Thyroid gland (tissue), 4 donors: ENCODE data around the gene SUMO4. TPM values are rescaled to one million over a fixed set of nuclear protein-coding genes. Genes with fewer than 3 reads are reported as not detected.

Experiments used
- DNase-seq, 2 donors: peaks; one replicate each; pipeline ENCODE4 v3.0.0-alpha.2; 2019
- H3K27ac ChIP-seq, 3 donors: fragments of 200-600 bp; sonication (generic); 1 replicate in 2 of 3; 2 replicates in 1 of 3; pipeline ENCODE4 v1.5.1; 2016 to 2019; ENCODE audit warnings: mild to moderate bottlenecking in 1 of 3, moderate library complexity in 1 of 3
- H3K27me3 ChIP-seq: fragments of 200-600 bp; sonication (generic); one replicate; pipeline ENCODE4 v1.5.1; 2019
- H3K36me3 ChIP-seq, 2 donors: fragments of 200-600 bp; sonication (generic); one replicate each; pipeline ENCODE4 v1.5.1; 2016 to 2019
- H3K4me1 ChIP-seq, 2 donors: fragments of 200-600 bp; sonication (generic); one replicate each; pipeline ENCODE4 v1.5.1; 2017 to 2019
- H3K4me3 ChIP-seq, 3 donors: fragments of 200-600 bp; sonication (generic); replicated peaks in 1 of 3; 1 replicate in 2 of 3; 2 replicates in 1 of 3; pipeline ENCODE4 v1.5.1; 2016; ENCODE audit warnings: mild to moderate bottlenecking in 1 of 3
- H3K9me3 ChIP-seq: fragments of 200-600 bp; sonication (generic); one replicate; pipeline ENCODE4 v1.5.1; 2017
- CTCF ChIP-seq, 6 experiments: fragments of 200-600 bp in 3 of 6; fragments of 450-650 bp in 3 of 6; sonication (generic) in 3 of 6; IDR thresholded peaks; one replicate each; pipeline ENCODE4 v1.5.1; 2016 to 2019; ENCODE audit warnings: antibody characterized with exemption in 6 of 6, mild to moderate bottlenecking in 2 of 6, inconsistent platforms in 1 of 6, moderate library complexity in 1 of 6
- POLR2A ChIP-seq, 2 donors: fragments of 450-650 bp; IDR thresholded peaks; one replicate each; pipeline ENCODE4 v1.6.1; 2017; ENCODE audit warnings: antibody characterized with exemption in 2 of 2, mild to moderate bottlenecking in 2 of 2, moderate library complexity in 1 of 2
- WGBS, 2 donors: methylation state at CpG; one replicate each; pipeline ENCODE4 v1.1.5; 2017; 5-methylcytosine and 5-hydroxymethylcytosine counted together
- intact Hi-C: fragments of 100-400 bp; cut with DNase I; formaldehyde crosslinking; loops from one replicate; pipeline ENCODE4 v1.15.1; 2023
- total RNA-seq, 4 donors: library from RNA; depleted of rRNA; stranded (reverse); fragments of >200 nt; gene quantifications; one replicate each; pipeline ENCODE4 v1.2.3, GENCODE V29; 2016

SUMO4 gene
- total RNA-seq, 4 donors from 2014 or later = 3.6 to 9.9 (median 4.7) TPM

- Histone ChIP-seq H3K27ac (no peak overlapping the region), H3K4me3 (no peak overlapping the region), H3K9me3 (no peaks in the 10 kb centered on the region), H3K27me3 (no peaks in the 10 kb centered on the region), H3K4me1 (peaks cover 0 to 13% of the 10 kb centered on the region in 2 donors), H3K36me3 (no peaks in the 10 kb centered on the region)
- intact Hi-C loops = no loop called here
- no peak for TF ChIP-seq CTCF (IDR thresholded peaks at IDR 0.05)
- no peak for TF ChIP-seq POLR2A (IDR thresholded peaks at IDR 0.05)
- WGBS, 2 donors = 73 to 79% methylated on average over 4 of the region's 4 CpGs
- no peak for DNase-seq
Measured at GRCh38 chr6:149366267-149366921, 33.7 kb upstream of the SUMO4 start.

DNA sequence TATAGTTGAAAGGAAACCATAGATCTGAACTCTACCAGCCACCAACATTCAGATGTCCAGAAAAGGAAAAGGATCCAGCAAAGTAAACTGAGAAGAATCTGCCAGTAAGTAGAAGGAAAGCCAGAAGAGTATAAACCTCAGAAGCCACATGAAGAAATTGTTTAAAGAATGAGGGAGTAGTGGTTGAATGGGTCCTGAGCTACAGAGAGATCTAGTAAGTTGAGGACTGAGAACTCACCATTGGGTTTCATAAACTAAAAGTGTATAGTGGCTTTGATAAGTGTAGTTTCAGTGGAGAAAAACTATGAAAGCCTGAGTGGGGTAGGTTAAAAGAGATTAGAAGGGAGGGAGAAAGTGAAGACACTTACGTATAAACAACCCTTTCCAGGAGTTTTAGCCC, 32.0 kb upstream of the SUMO4 start:
- H3K27ac ChIP-seq = no peak overlapping the region
- 89 to 92% methylated on average over 1 of the region's 1 CpG for WGBS, 2 donors
- TF ChIP-seq POLR2A (IDR thresholded peaks at IDR 0.05) (no peak), CTCF (IDR thresholded peaks at IDR 0.05) (no peak)
- intact Hi-C loops = no loop called here
- H3K9me3 ChIP-seq = no peaks in the 10 kb centered on the region
- no peak for DNase-seq
- H3K4me1 ChIP-seq = peaks cover 0 to 10% of the 10 kb centered on the region in 2 donors
- no peaks in the 10 kb centered on the region for H3K27me3 ChIP-seq
- H3K4me3 ChIP-seq = no peak overlapping the region
- no peaks in the 10 kb centered on the region for H3K36me3 ChIP-seq

GRCh38 chr6:149371154-149371553, 28.9 kb upstream of the SUMO4 start:
- no peak for TF ChIP-seq CTCF (IDR thresholded peaks at IDR 0.05)
- TF ChIP-seq POLR2A (IDR thresholded peaks at IDR 0.05) = no peak
- no peak for DNase-seq
- intact Hi-C loops = no loop called here
- H3K36me3 ChIP-seq = no peaks in the 10 kb centered on the region
- H3K9me3 ChIP-seq = no peaks in the 10 kb centered on the region
- H3K27ac ChIP-seq = no peak overlapping the region
- peaks cover 0 to under 1% of the 10 kb centered on the region in 2 donors for H3K4me1 ChIP-seq
- H3K27me3 ChIP-seq = no peaks in the 10 kb centered on the region
- no peak overlapping the region for H3K4me3 ChIP-seq

GRCh38 chr6:149372062-149372461, 28.0 kb upstream of the SUMO4 start:
- TF ChIP-seq CTCF (IDR thresholded peaks at IDR 0.05) (no peak), POLR2A (IDR thresholded peaks at IDR 0.05) (no peak)
- H3K4me3 ChIP-seq = no peak overlapping the region
- 50 to 80% methylated on average over 2 of the region's 2 CpGs for WGBS, 2 donors
- H3K4me1 ChIP-seq = no peaks in the 10 kb centered on the region
- no peaks in the 10 kb centered on the region for H3K36me3 ChIP-seq
- H3K27me3 ChIP-seq = no peaks in the 10 kb centered on the region
- intact Hi-C loops = no loop called here
- no peak for DNase-seq
- no peak overlapping the region for H3K27ac ChIP-seq
- no peaks in the 10 kb centered on the region for H3K9me3 ChIP-seq

DNA sequence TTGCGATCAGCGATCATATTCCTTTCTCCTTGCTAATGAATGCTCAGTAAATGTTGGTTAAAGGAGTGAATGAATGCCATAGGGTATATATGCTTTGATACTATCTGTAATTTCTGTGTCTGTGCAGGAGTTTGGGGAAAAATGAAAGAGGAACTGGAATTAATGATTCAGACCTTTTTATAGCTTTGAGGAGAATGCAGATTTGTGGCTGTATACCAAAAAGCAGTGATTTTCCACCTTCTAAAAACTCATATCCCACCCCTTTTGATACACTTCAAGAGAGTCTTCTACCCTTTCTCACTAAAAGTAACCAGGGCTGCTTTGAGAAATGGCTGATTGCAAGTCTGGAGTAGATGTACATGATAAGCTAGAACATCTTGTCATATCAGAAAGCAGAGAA, 26.6 kb upstream of the SUMO4 start:
- Histone ChIP-seq H3K4me1 (no peaks in the 10 kb centered on the region), H3K9me3 (no peaks in the 10 kb centered on the region), H3K27ac (no peak overlapping the region), H3K4me3 (no peak overlapping the region), H3K27me3 (no peaks in the 10 kb centered on the region), H3K36me3 (peaks cover 7 to 8% of the 10 kb centered on the region in 2 donors)
- WGBS, 2 donors = 98 to 99% methylated on average over 2 of the region's 2 CpGs
- intact Hi-C loops = no loop called here
- TF ChIP-seq CTCF (IDR thresholded peaks at IDR 0.05) (no peak), POLR2A (IDR thresholded peaks at IDR 0.05) (no peak)
- DNase-seq = no peak
